HCEC 1CT (cell line): Measurements from ENCODE around the gene SNX7.
A peak's percentile ranks its signal among the peaks of the same experiment; 100 is the strongest.

Experiments used
- DNase-seq: peaks from one replicate; pipeline ENCODE4 v3.0.0-alpha.2; 2017

SNX7 gene

DNA sequence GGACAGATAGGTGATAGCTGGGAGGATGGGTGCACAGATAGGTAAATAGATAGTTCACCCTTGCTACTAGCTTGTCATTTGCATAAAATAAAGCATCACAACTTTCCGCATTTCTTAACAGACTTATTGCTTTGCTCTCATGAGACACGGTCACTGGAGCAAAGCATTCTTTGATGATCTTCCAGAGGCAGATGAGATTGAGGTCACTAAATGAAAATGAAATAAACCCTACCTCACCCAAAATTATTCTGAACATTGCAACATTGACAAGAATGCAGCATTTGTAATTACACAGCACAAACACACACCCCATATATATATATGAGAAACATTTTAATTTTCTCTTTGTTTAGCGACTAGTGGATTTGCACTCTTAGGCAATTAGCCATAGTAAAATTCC lies 107.6 kb downstream of the SNX7 start:
- no peak for DNase-seq

DNA sequence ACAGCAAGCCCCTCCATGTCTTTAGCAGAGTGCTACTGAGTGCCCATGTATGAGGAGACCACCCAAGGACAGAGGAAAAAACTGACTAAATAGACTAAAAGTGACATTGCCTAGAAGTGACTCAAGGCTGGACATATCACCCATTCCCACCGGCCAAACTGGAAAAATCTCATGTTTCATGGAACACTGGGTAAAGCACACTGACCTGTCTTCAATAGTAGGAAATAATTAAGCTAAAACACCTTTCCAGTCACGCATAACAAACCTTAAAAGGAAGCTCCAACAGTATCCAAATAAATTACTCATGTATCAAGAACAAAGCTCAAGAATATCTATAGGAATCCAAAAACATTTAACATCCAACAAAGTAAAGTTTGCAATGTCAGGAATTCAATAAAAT lies 120.4 kb downstream of the SNX7 start:
- DNase-seq = no peak

DNA sequence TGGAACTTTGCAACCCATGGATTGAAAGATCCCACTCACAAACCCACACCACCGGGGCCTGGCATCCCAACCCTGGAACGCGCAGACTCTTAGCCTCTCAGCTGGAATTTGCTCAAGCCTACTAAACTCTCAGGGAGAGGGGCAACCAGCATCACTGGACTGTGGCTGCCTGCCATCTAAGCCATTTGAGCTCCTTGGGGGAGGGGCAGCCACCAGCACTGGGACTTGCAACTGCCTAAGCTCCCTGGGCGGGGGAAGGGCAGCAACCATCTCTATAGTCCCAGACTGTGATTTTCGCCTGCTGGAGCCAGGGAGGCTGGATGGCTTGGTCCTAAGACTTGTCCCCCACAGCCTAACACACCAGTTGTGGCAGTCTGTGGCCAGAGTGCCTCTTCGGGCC lies 122.3 kb downstream of the SNX7 start:
- DNase-seq = no peak

DNA sequence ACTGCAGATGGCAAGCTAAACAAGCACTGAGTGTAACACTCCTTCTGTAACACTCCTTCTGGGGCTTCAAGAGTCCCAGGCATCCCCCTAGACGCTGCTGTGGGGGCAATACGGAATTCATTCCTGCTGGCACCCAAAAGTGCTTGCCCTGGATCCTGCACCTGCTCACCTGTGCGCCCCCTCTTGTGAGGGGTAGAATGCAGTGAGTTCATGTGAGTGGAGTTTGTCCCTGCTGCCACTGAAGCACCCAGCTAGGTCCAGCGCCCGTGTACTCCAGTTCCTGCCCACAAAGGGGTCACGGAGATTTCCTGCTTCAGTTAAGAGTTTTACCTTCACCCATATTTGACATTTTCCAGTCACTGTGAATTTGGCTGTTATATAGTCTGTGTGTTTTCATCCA lies 130.0 kb downstream of the SNX7 start:
- no peak for DNase-seq

DNA sequence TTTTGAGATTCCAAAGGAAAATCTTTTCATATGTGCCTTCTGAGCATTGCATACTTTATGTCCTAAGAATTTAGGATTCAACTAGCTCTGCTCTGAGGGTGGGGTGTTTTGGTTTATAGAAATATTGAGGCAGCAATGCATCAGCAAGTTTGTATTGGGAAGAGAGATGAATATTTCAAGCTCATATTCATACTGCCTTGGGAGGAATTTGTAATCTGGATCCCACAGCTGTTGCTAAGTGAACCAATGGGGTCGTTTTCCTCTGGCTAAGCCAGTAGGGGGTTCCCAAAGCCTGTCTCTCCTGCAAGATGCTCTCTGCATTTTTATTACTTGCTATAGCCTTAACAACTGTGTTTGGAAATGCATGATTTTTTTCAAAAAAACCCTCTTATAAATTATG lies 130.6 kb downstream of the SNX7 start:
- peak; percentile 47 for DNase-seq

DNA sequence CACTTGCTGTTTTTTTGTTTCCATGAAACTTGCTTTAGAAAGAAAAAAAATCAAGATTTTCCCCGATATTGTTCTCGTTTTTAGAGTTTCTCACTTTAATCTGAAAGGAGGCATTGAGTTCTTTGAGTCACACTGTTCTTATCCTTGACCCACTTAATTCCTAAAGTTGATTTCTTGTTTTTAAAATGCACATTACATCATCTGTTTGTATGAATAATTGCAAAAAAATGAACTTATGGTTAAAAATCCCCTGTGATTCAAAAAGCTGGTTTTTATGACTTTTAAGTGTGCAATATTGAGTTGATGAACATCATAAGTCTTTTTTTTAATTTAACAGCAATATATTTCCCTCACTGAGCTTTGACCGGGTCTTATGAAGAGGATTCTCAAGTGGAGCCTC lies 131.6 kb downstream of the SNX7 start:
- DNase-seq = peak; percentile 63

DNA sequence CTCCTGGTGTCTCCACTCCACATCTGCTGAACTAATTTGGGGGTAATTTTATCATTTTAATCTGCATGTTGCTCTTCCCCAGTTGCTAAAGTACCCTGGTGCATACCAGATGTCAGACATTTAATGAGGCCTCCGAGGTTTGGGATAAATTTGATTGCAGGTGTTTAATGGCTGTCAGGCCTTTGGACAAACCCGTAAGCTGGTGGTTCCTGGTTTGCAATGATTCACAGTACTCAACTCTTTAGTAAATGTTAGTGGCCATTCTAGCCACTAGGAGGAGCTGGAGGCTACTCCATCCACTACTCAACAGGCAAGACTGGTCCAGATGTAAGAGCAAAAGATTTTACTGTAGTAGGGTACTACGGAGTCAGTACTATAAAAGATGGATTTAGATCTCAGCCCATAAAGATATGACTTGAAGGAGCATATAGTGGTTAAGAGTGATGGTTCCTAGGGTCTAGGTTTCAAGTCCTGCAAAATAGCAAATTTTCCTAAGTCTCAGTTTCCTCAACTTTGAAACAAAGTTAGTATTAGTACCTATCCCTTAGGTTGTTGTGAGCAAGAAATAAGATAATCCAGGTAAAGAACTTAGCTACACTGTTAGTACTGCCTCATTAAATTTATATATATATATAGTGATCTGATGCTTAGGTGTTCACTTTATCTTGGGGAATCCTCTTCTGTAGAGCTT lies 132.8 kb downstream of the SNX7 start:
- peak; percentile 74 for DNase-seq

DNA sequence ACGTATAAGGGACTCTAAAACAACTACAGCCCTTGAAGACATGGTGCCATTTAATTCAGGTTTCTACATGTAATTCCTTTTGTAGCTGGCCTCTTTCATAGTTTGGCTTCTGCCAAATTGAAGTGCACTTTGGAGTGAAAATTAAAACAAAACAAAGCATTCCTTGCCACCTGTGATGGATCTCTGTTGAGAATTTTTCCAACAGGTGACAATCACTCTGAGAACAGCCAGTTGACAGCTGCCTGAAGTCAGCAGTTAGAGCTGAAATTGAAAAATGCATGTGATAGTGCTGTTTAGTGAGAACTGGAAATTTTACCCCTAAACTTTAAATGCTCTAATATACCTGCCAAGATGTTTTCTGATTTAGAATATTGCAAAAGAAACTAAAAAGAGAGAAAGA lies 134.5 kb downstream of the SNX7 start:
- DNase-seq = no peak

DNA sequence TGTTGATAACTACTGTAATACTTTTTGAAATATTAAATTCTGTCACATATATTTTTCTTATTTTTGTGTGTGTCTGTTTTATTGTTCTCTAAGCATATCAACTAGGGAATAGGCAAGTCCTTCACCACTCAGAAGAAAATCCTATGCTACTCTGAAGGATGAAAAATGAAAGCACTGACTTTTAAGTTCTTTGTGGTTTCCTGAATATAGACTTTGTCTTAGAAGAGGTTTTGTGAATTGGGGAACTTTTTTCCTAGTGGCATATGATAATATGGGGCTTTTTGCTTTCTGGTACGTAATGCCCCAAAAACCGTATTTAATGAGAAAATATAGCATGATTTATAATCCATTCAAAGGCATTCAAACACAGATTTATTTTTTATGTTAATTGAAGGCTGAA lies 136.0 kb downstream of the SNX7 start:
- no peak for DNase-seq
